ENCODE results near the gene SOX10. TPM values are rescaled to one million over a fixed set of nuclear protein-coding genes. Genes with fewer than 3 reads are reported as not detected.

SOX10 gene
- total and polyA plus RNA-seq, 2 of the 13 experiments (the other 11 are each of a cell fraction or from before 2014, with no cell fraction given), result not detected

DNA sequence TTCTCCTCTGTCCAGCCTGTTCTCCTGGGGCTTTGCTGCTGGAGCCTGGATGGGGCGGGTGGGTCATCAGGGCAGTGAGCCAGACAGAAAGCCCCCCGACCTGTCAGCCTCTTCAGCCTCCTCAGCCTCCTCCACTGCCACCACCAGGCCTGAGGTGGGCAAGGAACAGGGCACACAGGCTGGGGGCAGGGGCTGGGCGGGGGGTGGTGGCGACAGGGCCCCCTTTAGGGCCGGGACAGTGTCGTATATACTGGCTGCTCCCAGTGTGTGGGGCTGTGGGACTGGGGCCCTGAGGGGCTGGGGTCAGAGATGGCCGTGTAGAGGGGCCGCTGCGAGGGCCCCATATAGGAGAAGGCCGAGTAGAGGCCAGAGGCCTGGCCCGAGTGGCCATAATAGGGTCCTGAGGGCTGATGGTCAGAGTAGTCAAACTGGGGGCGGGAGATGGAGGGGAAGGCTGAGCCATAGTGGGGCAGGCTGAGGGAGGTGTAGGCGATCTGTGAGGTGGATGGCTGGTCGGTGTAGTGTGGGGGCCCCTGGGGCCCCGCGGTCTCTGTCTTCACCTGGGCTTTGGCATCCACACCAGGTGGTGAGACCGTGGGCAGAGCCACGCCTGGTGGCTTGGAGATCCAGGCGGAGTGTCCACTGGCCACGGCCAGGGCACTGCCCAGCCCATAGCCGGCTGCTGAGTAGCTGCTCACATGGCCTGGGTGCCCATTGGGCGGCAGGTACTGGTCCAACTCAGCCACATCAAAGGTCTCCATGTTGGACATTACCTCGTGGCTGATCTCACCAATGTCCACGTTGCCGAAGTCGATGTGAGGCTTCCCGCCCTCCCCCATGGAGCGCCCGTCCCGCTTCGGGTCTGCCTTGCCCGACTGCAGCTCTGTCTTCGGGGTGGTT is 10.8 kb downstream of the SOX10 start (continued):
- TF ChIP-seq, protein P1, sequence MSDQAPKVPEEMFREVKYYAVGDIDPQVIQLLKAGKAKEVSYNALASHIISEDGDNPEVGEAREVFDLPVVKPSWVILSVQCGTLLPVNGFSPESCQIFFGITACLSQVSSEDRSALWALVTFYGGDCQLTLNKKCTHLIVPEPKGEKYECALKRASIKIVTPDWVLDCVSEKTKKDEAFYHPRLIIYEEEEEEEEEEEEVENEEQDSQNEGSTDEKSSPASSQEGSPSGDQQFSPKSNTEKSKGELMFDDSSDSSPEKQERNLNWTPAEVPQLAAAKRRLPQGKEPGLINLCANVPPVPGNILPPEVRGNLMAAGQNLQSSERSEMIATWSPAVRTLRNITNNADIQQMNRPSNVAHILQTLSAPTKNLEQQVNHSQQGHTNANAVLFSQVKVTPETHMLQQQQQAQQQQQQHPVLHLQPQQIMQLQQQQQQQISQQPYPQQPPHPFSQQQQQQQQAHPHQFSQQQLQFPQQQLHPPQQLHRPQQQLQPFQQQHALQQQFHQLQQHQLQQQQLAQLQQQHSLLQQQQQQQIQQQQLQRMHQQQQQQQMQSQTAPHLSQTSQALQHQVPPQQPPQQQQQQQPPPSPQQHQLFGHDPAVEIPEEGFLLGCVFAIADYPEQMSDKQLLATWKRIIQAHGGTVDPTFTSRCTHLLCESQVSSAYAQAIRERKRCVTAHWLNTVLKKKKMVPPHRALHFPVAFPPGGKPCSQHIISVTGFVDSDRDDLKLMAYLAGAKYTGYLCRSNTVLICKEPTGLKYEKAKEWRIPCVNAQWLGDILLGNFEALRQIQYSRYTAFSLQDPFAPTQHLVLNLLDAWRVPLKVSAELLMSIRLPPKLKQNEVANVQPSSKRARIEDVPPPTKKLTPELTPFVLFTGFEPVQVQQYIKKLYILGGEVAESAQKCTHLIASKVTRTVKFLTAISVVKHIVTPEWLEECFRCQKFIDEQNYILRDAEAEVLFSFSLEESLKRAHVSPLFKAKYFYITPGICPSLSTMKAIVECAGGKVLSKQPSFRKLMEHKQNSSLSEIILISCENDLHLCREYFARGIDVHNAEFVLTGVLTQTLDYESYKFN (CRISPR knock-in tag; conservative IDR thresholded peaks at IDR 0.05), result no peak

DNA sequence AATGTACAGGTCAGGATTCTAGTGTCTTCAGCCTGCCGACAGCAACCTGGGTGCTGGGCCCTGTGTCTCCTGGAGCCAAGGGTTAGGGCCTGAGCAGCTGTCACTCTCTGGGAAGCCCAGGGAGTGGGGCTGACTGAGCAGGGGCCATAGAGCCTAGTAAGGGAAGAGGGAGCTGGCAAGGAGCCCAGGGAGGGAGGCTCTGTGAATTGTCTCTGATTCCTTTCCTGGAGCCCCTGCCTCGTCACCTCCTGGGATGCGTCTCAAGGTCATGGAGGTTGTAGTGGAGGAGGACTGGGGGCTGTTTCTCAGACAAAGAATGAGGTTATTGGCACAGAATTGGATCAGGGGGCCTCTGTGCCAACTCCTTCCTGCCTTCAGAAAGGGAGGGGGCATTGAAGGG is 11.8 kb downstream of the SOX10 start:
- Histone ChIP-seq H3K4me3 (replicated peaks in 1 of 3; ENCODE audit: insufficient read depth in 1 of 3, low read depth in 2 of 3, low read length in 3 of 3) (no peak overlapping the region), H3K9ac (ENCODE audit: insufficient read depth, low read depth, low read length) (no peak overlapping the region), H3K27ac (ENCODE audit: extremely low read length, insufficient read depth, low read length) (no peak overlapping the region), H2AFZ (ENCODE audit: low read length) (no peak overlapping the region), H3K4me1 (ENCODE audit: insufficient read depth, low read length) (peaks cover 47% of the 10 kb centered on the region), H3K27me3 (ENCODE audit: control insufficient read depth in 1 of 2, insufficient read depth in 2 of 2, low read length in 2 of 2) (no peaks in the 10 kb centered on the region), H3K4me2 (ENCODE audit: low read depth, low read length) (no peak overlapping the region), H3K79me2 (ENCODE audit: insufficient read depth, low read length) (no peaks in the 10 kb centered on the region), H3K9me3 (ENCODE audit: low read length) (no peaks in the 10 kb centered on the region), H3K36me3 (replicated peaks in 1 of 2; ENCODE audit: control insufficient read depth in 1 of 2, insufficient read depth in 2 of 2, low read length in 2 of 2) (peaks cover 4 to 6% of the 10 kb centered on the region in 2 experiments), H4K20me1 (ENCODE audit: insufficient read depth, low read length) (no peaks in the 10 kb centered on the region)
- in situ Hi-C loops (cut with HindIII; ENCODE audit: extremely low pct_ligation_motif_present, low pct_unique_long_range_greater_than_20kb) (no loop called here), intact Hi-C loops (cut with micrococcal nuclease; ENCODE audit: unreplicated experiment) (no loop called here)
- FAIRE-seq (no peak), DNase-seq (ENCODE audit: low spot score) (no peak), ATAC-seq (no peak)
- ChIA-PET CTCF (ENCODE audit: low intra/inter-chr PET ratio, low total read pairs) (no interaction called here), POLR2A (no interaction called here)
- 88% methylated on average over 3 of the region's 3 CpGs for WGBS (ENCODE audit: low lambda C conversion rate)
- no TSS peak for BruUV-seq (replicated peaks)
- TF ChIP-seq ZMYM3 (CRISPR knock-in tag; IDR thresholded peaks at IDR 0.05), result no peak
- TF ChIP-seq, protein P2, sequence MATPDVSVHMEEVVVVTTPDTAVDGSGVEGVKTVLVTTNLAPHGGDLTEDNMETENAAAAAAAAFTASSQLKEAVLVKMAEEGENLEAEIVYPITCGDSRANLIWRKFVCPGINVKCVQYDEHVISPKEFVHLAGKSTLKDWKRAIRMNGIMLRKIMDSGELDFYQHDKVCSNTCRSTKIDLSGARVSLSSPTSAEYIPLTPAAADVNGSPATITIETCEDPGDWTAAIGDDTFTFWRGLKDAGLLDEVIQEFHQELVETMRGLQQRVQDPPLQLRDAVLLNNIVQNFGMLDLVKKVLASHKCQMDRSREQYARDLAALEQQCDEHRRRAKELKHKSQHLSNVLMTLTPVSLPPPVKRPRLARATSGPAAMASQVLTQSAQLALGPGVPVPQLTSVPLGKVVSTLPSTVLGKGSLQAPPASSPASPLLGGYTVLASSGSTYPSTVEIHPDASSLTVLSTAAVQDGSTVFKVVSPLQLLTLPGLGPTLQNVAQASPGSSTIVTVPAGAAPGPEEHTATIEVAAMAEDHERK (CRISPR knock-in tag; IDR thresholded peaks at IDR 0.05; ENCODE audit: low read depth), result no peak
- no peak for TF ChIP-seq ZNF713 (CRISPR knock-in tag; IDR thresholded peaks at IDR 0.05)
- no peak for TF ChIP-seq ZNF207 (IDR thresholded peaks at IDR 0.05; ENCODE audit: borderline replicate concordance)
- no peak for TF ChIP-seq NFATC3 (CRISPR knock-in tag; IDR thresholded peaks at IDR 0.05)
- TF ChIP-seq U2AF1 (optimal IDR thresholded peaks at IDR 0.05; ENCODE audit: low read depth, low read length), result no peak
- TF ChIP-seq ZNF564 (CRISPR knock-in tag; IDR thresholded peaks at IDR 0.05), result no peak
- TF ChIP-seq, protein P3, sequence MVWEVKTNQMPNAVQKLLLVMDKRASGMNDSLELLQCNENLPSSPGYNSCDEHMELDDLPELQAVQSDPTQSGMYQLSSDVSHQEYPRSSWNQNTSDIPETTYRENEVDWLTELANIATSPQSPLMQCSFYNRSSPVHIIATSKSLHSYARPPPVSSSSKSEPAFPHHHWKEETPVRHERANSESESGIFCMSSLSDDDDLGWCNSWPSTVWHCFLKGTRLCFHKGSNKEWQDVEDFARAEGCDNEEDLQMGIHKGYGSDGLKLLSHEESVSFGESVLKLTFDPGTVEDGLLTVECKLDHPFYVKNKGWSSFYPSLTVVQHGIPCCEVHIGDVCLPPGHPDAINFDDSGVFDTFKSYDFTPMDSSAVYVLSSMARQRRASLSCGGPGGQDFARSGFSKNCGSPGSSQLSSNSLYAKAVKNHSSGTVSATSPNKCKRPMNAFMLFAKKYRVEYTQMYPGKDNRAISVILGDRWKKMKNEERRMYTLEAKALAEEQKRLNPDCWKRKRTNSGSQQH (CRISPR knock-in tag; IDR thresholded peaks at IDR 0.05; ENCODE audit: low read depth), result no peak

Measured in HepG2 (cell line).